GM21526 (cell line): ENCODE data around the gene TRPM3.

ENCODE experiments used
- ATAC-seq: cut with Tn5 transposase; IDR thresholded peaks from one replicate; pipeline ENCODE4 v1.9.1; 2021; ENCODE audit warnings: moderate library complexity; ENCODE audit not compliant: unreplicated experiment, low FRiP score

The TRPM3 gene

DNA sequence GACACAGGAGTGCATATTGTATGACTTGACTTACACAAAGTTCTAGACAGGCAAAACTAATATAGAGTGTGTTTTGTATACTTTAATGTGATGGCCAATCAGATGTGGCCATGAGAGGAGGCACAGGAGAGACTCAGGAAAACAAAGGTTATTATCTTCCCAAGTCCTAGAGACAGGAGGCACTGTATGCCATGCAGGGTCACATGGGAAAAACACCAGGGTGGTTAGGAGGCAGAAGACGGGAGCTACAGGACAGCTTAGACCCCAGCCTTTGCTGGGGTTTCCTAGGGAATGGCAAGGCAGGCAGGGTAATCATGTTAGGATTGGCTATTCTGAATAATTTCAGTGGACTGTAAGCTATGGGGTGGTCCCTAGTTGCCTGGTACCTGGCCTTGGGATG lies 16.2 kb downstream of the TRPM3 start:
- no peak for ATAC-seq

GRCh38 chr9:71098801-71099200 lies 22.6 kb downstream of the TRPM3 start:
- no peak for ATAC-seq

DNA sequence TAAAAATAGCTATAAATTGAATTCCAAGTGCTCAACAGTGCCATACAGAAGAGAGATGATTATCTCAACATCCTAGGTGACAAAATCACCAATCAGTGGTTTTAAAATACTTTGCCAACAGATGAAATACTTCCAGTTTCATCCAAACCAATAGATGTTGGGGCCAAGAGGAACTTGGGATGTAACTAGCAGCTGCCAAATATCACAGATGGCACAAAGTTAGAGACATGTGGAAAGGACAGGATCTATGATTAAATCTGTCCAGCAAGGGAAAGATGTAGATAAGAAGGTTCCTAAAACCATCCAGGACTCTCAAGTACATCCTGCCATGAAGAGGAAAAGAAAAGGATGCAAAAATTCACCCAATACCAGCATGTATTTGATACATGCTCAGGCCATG lies 23.8 kb downstream of the TRPM3 start:
- no peak for ATAC-seq

- ATAC-seq, result no peak
Measured at GRCh38 chr9:71096421-71097108, 24.9 kb downstream of the TRPM3 start.

- no peak for ATAC-seq
Measured at GRCh38 chr9:71094708-71095251, 26.6 kb downstream of the TRPM3 start.

DNA sequence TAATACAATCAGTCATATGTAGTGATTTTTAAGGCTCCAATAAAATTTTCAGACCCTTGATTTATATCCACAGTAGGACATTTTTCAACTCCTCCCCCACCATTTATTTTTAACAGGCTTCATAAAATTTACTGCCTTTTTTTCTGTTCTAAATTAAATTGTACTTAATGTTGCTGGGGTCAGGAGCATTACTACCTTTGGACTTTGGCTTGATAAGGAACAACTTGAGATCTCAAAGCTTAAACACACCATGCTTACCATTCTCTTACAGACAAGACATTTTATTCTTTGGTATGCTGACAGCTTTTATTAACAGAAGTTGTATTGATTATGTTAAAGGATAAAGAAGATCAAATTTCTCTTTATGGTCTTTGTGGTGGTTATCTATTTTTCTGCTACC lies 30.5 kb downstream of the TRPM3 start:
- no peak for ATAC-seq

- no peak for ATAC-seq
Measured at GRCh38 chr9:71079451-71079850, 42.0 kb downstream of the TRPM3 start.

DNA sequence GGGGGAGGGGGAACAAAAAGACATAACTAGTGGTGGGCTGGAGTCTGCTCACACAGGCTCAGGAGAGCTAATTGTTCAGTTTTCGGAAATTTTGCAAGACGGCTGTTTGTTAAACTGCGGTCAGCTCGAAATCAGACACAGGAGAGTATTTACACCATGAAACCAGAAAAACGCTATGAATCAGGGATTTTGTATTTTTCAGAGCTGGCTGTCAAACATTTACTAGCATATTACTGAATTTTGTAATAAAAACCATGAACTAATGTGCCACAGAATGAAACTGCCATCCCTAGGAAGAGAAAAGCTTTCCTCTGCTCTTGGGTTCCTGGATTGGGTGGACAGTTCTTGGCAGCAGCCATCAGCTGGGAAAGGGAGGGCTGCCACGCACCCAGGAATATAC lies 45.3 kb downstream of the TRPM3 start:
- ATAC-seq, result no peak

- no peak for ATAC-seq
Measured at GRCh38 chr9:71073494-71073893, 47.9 kb downstream of the TRPM3 start.

DNA sequence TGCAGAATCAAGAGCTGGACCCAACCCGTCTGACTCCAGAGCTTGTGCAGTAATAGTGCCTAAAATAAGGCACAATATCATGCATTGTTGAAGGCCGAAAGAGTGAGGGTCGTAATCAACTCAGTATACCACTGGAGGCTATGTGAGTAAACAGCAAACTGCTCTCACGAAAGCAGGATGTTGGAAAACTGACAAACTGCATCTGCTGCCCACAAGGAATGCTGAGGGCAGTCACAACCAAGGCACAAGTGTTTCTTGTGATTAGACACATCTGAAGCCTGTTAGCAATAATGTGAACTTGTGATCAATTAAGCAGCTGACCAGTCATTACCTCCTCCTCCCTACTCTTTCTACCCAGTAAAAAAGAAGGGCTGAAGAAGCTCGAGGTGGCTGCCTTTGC lies 48.8 kb downstream of the TRPM3 start:
- ATAC-seq, result no peak

DNA sequence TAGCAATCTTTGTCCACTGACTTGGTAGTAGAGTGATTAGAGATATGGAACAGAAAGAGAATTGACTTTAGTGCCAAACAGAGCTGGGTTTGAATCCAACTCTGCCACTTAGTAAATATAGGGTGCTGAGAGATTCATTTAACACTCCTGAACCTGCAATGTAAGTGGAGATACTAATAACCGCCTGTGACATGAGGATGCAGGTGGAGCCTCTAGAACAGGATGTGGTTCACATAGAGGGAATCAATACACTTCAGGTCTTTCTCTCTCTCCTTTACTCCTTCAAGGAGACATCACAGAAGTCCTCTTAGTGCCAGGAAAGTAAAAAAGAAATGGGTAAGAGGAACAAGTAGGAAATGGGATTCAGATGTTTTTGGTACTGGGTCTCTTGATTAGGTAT lies 49.8 kb downstream of the TRPM3 start:
- no peak for ATAC-seq

GRCh38 chr9:71058660-71059059 lies 62.8 kb downstream of the TRPM3 start:
- ATAC-seq, result no peak

DNA sequence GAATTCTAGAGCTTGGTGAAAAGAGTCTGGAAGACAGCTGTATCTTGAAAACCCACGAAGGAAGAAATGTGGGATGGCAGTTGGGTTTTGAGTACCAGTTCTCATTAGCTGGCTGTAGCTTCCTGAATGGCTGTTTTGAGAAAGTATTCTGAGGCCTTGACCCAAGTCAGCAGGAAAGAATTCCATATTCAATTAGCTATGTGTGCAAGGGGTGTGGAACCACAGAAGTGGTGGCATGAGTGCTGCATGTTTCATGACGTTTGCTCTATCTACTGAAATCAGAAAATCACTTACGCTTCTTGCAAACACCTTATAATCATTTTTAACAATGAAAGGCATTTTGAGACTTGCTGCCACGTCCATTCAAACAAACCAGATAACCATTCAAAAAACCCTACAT lies 69.1 kb downstream of the TRPM3 start:
- ATAC-seq, result no peak

DNA sequence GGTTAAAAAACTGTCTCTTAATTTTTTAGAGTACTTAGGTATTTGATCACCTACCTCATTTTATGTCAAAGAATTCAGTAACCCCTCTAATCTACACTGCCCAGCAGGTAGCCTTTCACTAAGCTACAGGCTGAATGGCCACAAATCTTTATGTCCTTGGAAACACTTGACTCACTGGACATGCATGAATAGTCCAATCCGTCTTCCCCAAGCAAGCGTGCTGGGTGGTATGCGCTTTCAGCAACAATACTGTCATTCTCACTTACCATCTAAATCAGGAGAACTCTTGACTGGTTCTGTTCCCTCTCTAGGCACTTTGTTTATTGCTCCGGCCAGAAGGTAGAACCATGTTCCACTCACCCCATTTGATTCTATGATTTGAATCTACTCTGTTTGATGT lies 73.1 kb downstream of the TRPM3 start:
- ATAC-seq, result no peak

- ATAC-seq, result no peak
Measured at GRCh38 chr9:71042448-71042990, 78.9 kb downstream of the TRPM3 start.

DNA sequence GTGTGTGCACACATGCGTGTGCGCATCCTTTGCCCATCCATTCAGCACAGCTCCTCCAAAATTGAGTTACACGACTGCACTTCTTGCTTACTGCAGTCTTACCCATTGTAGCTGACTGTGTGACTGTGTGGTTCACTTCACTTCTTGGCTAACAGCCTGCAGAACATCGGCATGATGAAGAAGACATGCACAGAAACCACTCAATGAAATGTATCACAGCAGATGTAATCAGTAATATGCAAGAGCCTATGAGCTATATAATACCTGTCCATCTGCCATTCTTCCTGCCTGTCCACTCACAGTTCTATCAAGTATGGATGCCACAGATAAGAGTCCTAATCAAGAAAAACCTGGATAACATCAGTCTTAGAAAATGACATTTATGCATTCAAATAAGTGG lies 83.9 kb downstream of the TRPM3 start:
- no peak for ATAC-seq

DNA sequence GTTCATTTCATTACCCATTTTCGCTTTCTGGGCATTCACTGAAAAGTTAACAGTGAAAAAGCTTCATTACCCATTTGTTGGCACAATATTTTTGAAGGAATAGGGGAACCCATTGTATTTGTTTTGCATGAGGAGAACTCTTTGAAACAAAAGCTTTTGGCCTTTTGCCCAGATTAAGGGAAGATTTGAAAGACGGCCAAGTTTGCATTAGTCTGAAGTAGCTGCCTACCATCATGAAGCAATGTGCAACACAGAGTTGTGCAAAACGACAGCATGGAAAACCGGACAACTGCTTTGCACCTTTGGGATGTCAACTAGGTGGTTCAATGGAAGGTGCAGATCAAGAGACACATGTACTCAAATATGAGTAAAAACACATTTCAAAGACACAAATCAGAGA lies 84.9 kb downstream of the TRPM3 start:
- ATAC-seq, result no peak

GRCh38 chr9:71032779-71033178 lies 88.6 kb downstream of the TRPM3 start:
- no peak for ATAC-seq

DNA sequence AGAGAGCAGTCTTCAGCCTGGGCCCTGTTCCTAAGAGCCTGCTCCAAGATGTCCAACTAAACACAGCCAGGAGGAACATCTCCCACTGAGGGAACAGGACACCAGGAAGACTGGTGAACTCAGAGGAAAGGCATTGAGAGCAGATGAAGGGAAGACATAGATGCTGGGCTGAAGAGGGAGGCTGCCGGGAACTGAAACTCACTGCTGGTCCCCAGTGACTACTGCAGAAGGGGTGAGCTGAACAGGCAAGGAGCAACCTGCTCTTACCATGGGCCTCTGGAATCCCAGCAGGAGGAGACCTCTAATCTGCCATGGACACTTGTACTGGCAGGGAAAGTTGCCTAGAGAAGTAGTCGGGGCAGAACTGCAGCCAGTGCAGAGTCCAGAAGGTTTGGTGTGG lies 95.7 kb downstream of the TRPM3 start:
- ATAC-seq, result no peak

GRCh38 chr9:71025201-71025600 lies 96.2 kb downstream of the TRPM3 start:
- ATAC-seq, result no peak

DNA sequence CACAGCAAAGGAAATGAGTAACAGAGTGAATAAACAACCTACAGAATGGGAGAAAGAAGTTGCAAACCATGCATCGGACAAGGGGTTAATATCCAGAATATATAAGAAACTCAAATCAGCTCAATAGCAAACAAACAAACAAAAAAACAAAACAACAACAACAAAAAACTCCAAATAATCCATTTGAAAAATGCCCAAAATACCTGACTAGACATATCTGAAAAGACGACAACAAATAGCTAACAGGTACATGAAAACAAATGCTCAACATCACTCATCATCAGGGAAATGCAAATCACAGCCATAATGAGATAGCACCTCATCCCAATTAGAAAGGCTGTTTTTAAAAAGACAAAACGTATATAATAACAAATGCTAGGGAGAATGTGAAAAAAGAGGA lies 111.2 kb downstream of the TRPM3 start:
- ATAC-seq, result no peak

- no peak for ATAC-seq
Measured at GRCh38 chr9:71005456-71005855, 116.0 kb downstream of the TRPM3 start.
